Heart left ventricle (tissue), 13 donors: ENCODE results near the gene RNU11.
"Not testable (repeated sequence)": the region's sequence is repeated elsewhere in the genome, so short reads cannot be mapped to it uniquely, and the experiment has no call there.

ENCODE experiments used
- POLR2A ChIP-seq, 2 donors: fragments of 450-650 bp; IDR thresholded peaks; one replicate each; pipeline ENCODE4 v1.6.1; 2017; ENCODE audit warnings: antibody characterized with exemption in 2 of 2, mild to moderate bottlenecking in 2 of 2, moderate library complexity in 2 of 2
- TF ChIP-seq, protein P1 (sequence below), 12 donors: fragments of 200-600 bp; sonication (generic) in 4 of 12; IDR thresholded peaks; one replicate each; pipeline versions ENCODE4 v1.5.0 to v1.8.0; 2018 to 2022; ENCODE audit warnings: antibody characterized with exemption in 12 of 12, mild to moderate bottlenecking in 5 of 12
- donor health status: ischemic (EF 13 %, LVEDD 7.1; RV severe dilation, severe dysfunction).
- donor health status: DM: no; HTN: yes; CAD: no.
- donor health status: DM: no; HTN: no; CAD: no.
- donor health status: ischemic (EF 25% LVEDD 6.9; RV normal size, moderate dysfunction).
- donor health status: ischemic (EF 25% LVEDD 5.7; RV mildly dilated, moderate dysfunction).
- donor health status: ischemic (EF 35%, LVEDD 5.7; RV mildly dilated, moderate dysfunction).
- donor health status: nonischemic (EF 11% LVEDD 7.7; RV severe dilation, severe dysfunction).
- donor health status: DM: yes; HTN: yes; CAD: no.
- donor health status: PGD.
- donor health status: ischemic (EF 29% LVEDD 5.4; RV normal size, mild dysfunction).
- donor health status: nonischemic (EF 23%, LVEDD 6.1; RV moderate dilation, normal function).

DNA sequence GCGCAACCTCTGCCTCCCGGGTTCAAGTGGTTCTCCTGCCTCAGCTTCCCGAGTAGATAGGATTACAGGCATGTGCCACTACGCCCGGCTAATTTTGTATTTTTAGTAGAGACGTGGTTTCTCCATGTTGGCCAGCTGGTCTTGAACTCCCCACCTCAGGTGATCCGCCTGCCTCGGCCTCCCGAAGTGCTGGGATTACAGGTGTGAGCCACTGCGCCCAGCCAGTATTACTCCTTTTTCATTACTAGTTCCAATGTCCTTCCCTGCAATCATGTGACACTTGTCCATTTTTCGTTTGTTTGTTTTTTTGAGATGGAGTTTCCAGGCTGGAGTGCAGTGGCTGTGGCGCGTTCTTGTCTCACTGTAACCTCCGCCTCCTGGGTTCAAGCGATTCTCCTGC is 24.6 kb downstream of the RNU11 start:
- TF ChIP-seq, protein P1, sequence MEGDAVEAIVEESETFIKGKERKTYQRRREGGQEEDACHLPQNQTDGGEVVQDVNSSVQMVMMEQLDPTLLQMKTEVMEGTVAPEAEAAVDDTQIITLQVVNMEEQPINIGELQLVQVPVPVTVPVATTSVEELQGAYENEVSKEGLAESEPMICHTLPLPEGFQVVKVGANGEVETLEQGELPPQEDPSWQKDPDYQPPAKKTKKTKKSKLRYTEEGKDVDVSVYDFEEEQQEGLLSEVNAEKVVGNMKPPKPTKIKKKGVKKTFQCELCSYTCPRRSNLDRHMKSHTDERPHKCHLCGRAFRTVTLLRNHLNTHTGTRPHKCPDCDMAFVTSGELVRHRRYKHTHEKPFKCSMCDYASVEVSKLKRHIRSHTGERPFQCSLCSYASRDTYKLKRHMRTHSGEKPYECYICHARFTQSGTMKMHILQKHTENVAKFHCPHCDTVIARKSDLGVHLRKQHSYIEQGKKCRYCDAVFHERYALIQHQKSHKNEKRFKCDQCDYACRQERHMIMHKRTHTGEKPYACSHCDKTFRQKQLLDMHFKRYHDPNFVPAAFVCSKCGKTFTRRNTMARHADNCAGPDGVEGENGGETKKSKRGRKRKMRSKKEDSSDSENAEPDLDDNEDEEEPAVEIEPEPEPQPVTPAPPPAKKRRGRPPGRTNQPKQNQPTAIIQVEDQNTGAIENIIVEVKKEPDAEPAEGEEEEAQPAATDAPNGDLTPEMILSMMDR (IDR thresholded peaks at IDR 0.05), result not testable (repeated sequence)
- TF ChIP-seq POLR2A (IDR thresholded peaks at IDR 0.05), result not testable (repeated sequence)
